NOMO-1 (cell line): ENCODE measurements around the gene RABGEF1.
A peak's percentile ranks its signal among the peaks of the same experiment; 100 is the strongest.
"Not testable (repeated sequence)": the region's sequence is repeated elsewhere in the genome, so short reads cannot be mapped to it uniquely, and the experiment has no call there.

ENCODE experiments used
- DNase-seq, 2 experiments: peaks; one replicate each; lab custom pipeline; 2025; ENCODE audit not compliant: unreplicated experiment in 2 of 2; lab: John Stamatoyannopoulos, UW

Gene RABGEF1

GRCh38 chr7:66734006-66734405 lies 6.5 kb upstream of the RABGEF1 start:
- no peak for DNase-seq

- no peak for DNase-seq
These were observed 5.4 kb upstream of the RABGEF1 start for GRCh38 chr7:66735154-66735553.

- no peak for DNase-seq
These were observed 4.7 kb upstream of the RABGEF1 start for GRCh38 chr7:66735850-66736249.

GRCh38 chr7:66736892-66737291 lies 3.6 kb upstream of the RABGEF1 start:
- DNase-seq, result no peak

- DNase-seq, result no peak
These were observed 2.9 kb upstream of the RABGEF1 start for GRCh38 chr7:66737667-66738066.

- peak in 1 of 2 experiments; percentile 62 for DNase-seq
These were observed 1.1 kb upstream of the RABGEF1 start for GRCh38 chr7:66739477-66739876.

- no peak for DNase-seq
These were observed 606 bp upstream of the RABGEF1 start for GRCh38 chr7:66739953-66740301.

- DNase-seq, result not testable (repeated sequence)
These were observed 612 bp downstream of the RABGEF1 start for GRCh38 chr7:66740980-66741709.

- DNase-seq, result no peak
These were observed 1.1 kb downstream of the RABGEF1 start for GRCh38 chr7:66741710-66742049.

- not testable (repeated sequence) for DNase-seq
These were observed 1.8 kb downstream of the RABGEF1 start for GRCh38 chr7:66742298-66742697.

- DNase-seq, result no peak
These were observed 3.4 kb downstream of the RABGEF1 start for GRCh38 chr7:66743920-66744319.

GRCh38 chr7:66747385-66747784 lies 6.9 kb downstream of the RABGEF1 start:
- DNase-seq, result no peak

- DNase-seq, result no peak
These were observed 7.5 kb downstream of the RABGEF1 start for GRCh38 chr7:66747881-66748511.

GRCh38 chr7:66748791-66749190 lies 8.3 kb downstream of the RABGEF1 start:
- DNase-seq, result no peak

- DNase-seq, result no peak
These were observed 11.4 kb downstream of the RABGEF1 start for GRCh38 chr7:66751945-66752344.

- DNase-seq, result no peak
These were observed 14.0 kb downstream of the RABGEF1 start for GRCh38 chr7:66754541-66754940.

- not testable (repeated sequence) for DNase-seq
These were observed 14.5 kb downstream of the RABGEF1 start for GRCh38 chr7:66755059-66755458.

GRCh38 chr7:66756227-66756626 lies 15.7 kb downstream of the RABGEF1 start:
- DNase-seq, result not testable (repeated sequence)

- no peak for DNase-seq
These were observed 16.4 kb downstream of the RABGEF1 start for GRCh38 chr7:66756889-66757288.

GRCh38 chr7:66757939-66758338 lies 17.4 kb downstream of the RABGEF1 start:
- DNase-seq, result no peak

- DNase-seq, result peak; percentile 88 to 96
These were observed 18.6 kb downstream of the RABGEF1 start for GRCh38 chr7:66758950-66759628.

GRCh38 chr7:66763183-66763582 lies 22.6 kb downstream of the RABGEF1 start:
- DNase-seq, result not testable (repeated sequence)
